ENCODE data around the gene OBSCN. TPM values are rescaled to one million over a fixed set of nuclear protein-coding genes. Genes with fewer than 3 reads are reported as not detected.

OBSCN gene
- total and polyA plus RNA-seq, 2 donors (not counting 1 experiment from before 2014, with no cell fraction given) = 10.0 to 63.9 TPM

GRCh38 chr1:228308628-228309325, 100.9 kb downstream of the OBSCN start:
- H3K27ac Mint-ChIP-seq = no peak overlapping the region
- H3K9me3 ChIP-seq (ENCODE audit: control extremely low read depth in 1 of 3, control insufficient read depth in 2 of 3, insufficient read depth in 1 of 3, low read length in 2 of 3) = peaks cover 0 to 54% (median 16%) of the 10 kb centered on the region in 3 donors
- WGBS (ENCODE audit: insufficient coverage) = 84% methylated on average over 8 of the region's 8 CpGs

More at GRCh38 chr1:228308628-228309325, 100.9 kb downstream of the OBSCN start:
- H4K20me1 ChIP-seq (ENCODE audit: control insufficient read depth, insufficient read depth, low read length, poor library complexity, severe bottlenecking) = no peaks in the 10 kb centered on the region
- no peak overlapping the region for H3K9ac ChIP-seq (ENCODE audit: low read length)
- no peaks in the 10 kb centered on the region for H3K27me3 ChIP-seq (replicated peaks in 1 of 4; ENCODE audit: control extremely low read depth in 1 of 4, control insufficient read depth in 3 of 4, insufficient read depth in 4 of 4, low read length in 3 of 4)
- Mint-ChIP-seq H3K4me3 (no peak overlapping the region), H3K9me3 (ENCODE audit: insufficient read depth) (no peaks in the 10 kb centered on the region), H3K27me3 (no peaks in the 10 kb centered on the region), H3K4me1 (no peaks in the 10 kb centered on the region)
- no peaks in the 10 kb centered on the region for H3K4me1 ChIP-seq (ENCODE audit: control insufficient read depth in 2 of 2, insufficient read depth in 2 of 2, low read length in 2 of 2)
- TF ChIP-seq EZH2 (IDR thresholded peaks at IDR 0.05; ENCODE audit: borderline replicate concordance, insufficient read depth, low read depth, low read length, poor library complexity, severe bottlenecking) (no peak), CTCF (IDR thresholded peaks at IDR 0.05) (no peak)
- no peak overlapping the region for H3K27ac ChIP-seq (ENCODE audit: low read length in 2 of 2)
- ChIA-PET CTCF (no interaction called here), POLR2A (no interaction called here)
- H3K36me3 ChIP-seq (replicated peaks in 1 of 2; ENCODE audit: control extremely low read depth in 1 of 2, control insufficient read depth in 1 of 2, extremely low read depth in 1 of 2, insufficient read depth in 2 of 2, low read length in 1 of 2) = no peaks in the 10 kb centered on the region
- intact Hi-C loops (cut with micrococcal nuclease) = no loop called here
- no peak for ATAC-seq (ENCODE audit: low read depth)
- H3K4me2 ChIP-seq (replicated peaks; ENCODE audit: low read depth, low read length, poor library complexity, severe bottlenecking) = no peak overlapping the region
- no peak overlapping the region for H3K4me3 ChIP-seq (ENCODE audit: control extremely low read depth in 1 of 5, extremely low read depth in 1 of 5, insufficient read depth in 1 of 5, low read depth in 2 of 5, low read length in 4 of 5)
- DNase-seq = no peak
- no peaks in the 10 kb centered on the region for H3K79me2 ChIP-seq (ENCODE audit: control insufficient read depth, insufficient read depth, low read length)
- no peak overlapping the region for H2AFZ ChIP-seq (ENCODE audit: insufficient read depth, low read depth, low read length, poor library complexity, severe bottlenecking)
